ENCODE data around the gene CHGA. TPM values are rescaled to one million over a fixed set of nuclear protein-coding genes. Genes with fewer than 3 reads are reported as not detected.
A peak's percentile ranks its signal among the peaks of the same experiment; 100 is the strongest.

CHGA gene
- total and polyA plus RNA-seq, 4 donors: 0.05 TPM; not detected in 3

- 33% methylated on average over 12 of the region's 12 CpGs for WGBS
- no peak overlapping the region for H3K9ac ChIP-seq (ENCODE audit: low read depth in 1 of 2, low read length in 2 of 2)
- peak; percentile 61 for DNase-seq (ENCODE audit: low spot score)
- H3K36me3 ChIP-seq (ENCODE audit: control insufficient read depth in 4 of 4, insufficient read depth in 3 of 4, low read depth in 1 of 4, low read length in 3 of 4): peaks cover 0 to 2% (median under 1%) of the 10 kb centered on the region in 4 donors
- TF ChIP-seq NR2F2 (IDR thresholded peaks at IDR 0.05): peak; percentile 52
- peak; percentile 70 for TF ChIP-seq SP1 (IDR thresholded peaks at IDR 0.05)
- peak; percentile 50 for TF ChIP-seq REST (IDR thresholded peaks at IDR 0.05)
- TF ChIP-seq CTCF (IDR thresholded peaks at IDR 0.05; ENCODE audit: low read depth, low read length, missing input control): peak; percentile 86
- peak; percentile 86 to 97 for TF ChIP-seq RXRA (IDR thresholded peaks at IDR 0.05)
- TF ChIP-seq YY1 (IDR thresholded peaks at IDR 0.05): peak; percentile 67
- TF ChIP-seq HNF4A (conservative IDR thresholded peaks at IDR 0.05): peak; percentile 71 to 83
- TF ChIP-seq MAX (IDR thresholded peaks at IDR 0.05): peak; percentile 87
- TF ChIP-seq FOXA1 (IDR thresholded peaks at IDR 0.05): peak; percentile 28
- TF ChIP-seq ATF3 (IDR thresholded peaks at IDR 0.05): no peak
- no peak for TF ChIP-seq TAF1 (conservative IDR thresholded peaks at IDR 0.05)
- TF ChIP-seq JUND (IDR thresholded peaks at IDR 0.05): peak in 1 of 2 donors; percentile 73
- peak in 1 of 2 donors; percentile 14 for TF ChIP-seq GABPA (IDR thresholded peaks at IDR 0.05 in 1 of 2, conservative IDR thresholded peaks at IDR 0.05 in 1 of 2)
- TF ChIP-seq RAD21 (IDR thresholded peaks at IDR 0.05): peak; percentile 91 to 93
- TF ChIP-seq HNF4G (IDR thresholded peaks at IDR 0.05): no peak
- TF ChIP-seq ZBTB33 (IDR thresholded peaks at IDR 0.05): no peak
- TF ChIP-seq EGR1 (IDR thresholded peaks at IDR 0.05; ENCODE audit: low read depth in 2 of 2): peak in 1 of 2 donors; percentile 72
- peak; percentile 61 for TF ChIP-seq FOXA2 (IDR thresholded peaks at IDR 0.05)
- peaks cover 0 to 1% (median 0%) of the 10 kb centered on the region in 4 donors for H3K9me3 ChIP-seq (ENCODE audit: control insufficient read depth in 4 of 4, low read length in 3 of 4)
- H3K27ac ChIP-seq (ENCODE audit: low read depth in 1 of 2, low read length in 2 of 2): peak overlapping the region; percentile 60 to 72
- peaks cover 16 to 33% (median 23%) of the 10 kb centered on the region in 4 donors for H3K4me1 ChIP-seq (ENCODE audit: control insufficient read depth in 4 of 4, insufficient read depth in 4 of 4, low read length in 3 of 4)
- H3K4me3 ChIP-seq (ENCODE audit: low read depth in 1 of 3, low read length in 3 of 3): no peak overlapping the region
- no peaks in the 10 kb centered on the region for H3K27me3 ChIP-seq (ENCODE audit: control insufficient read depth in 4 of 4, insufficient read depth in 4 of 4, low read length in 3 of 4)
These were observed 50.4 kb downstream of the CHGA start for GRCh38 chr14:92973261-92973797.

All from liver (tissue), 9 donors.